NCI-H1694 (cell line): ENCODE results near the gene NR5A1.

ENCODE experiments used
- DNase-seq: peaks from one replicate; lab custom pipeline; 2025; lab: John Stamatoyannopoulos, UW

Gene NR5A1

GRCh38 chr9:124440786-124441185, 66.4 kb downstream of the NR5A1 start:
- DNase-seq: no peak

- DNase-seq: no peak
Measured at GRCh38 chr9:124439686-124440243, 67.4 kb downstream of the NR5A1 start.

- no peak for DNase-seq
Measured at GRCh38 chr9:124439086-124439485, 68.1 kb downstream of the NR5A1 start.

- DNase-seq: no peak
Measured at GRCh38 chr9:124438091-124438490, 69.1 kb downstream of the NR5A1 start.

- DNase-seq: no peak
Measured at GRCh38 chr9:124437086-124437485, 70.1 kb downstream of the NR5A1 start.

- DNase-seq: no peak
Measured at GRCh38 chr9:124436320-124436719, 70.9 kb downstream of the NR5A1 start.
